Prostate gland (tissue), 2 donors: ENCODE measurements around the gene DOCK3. TPM values are rescaled to one million over a fixed set of nuclear protein-coding genes. Genes with fewer than 3 reads are reported as not detected.

Source experiments
- DNase-seq: peaks from one replicate; pipeline ENCODE4 v3.0.0-alpha.2; 2019; ENCODE audit warnings: low spot score
- H3K27ac ChIP-seq, 2 donors: fragments of 200-600 bp; sonication (generic); 2 replicates each; pipeline ENCODE4 v1.5.1; 2017 to 2019
- H3K27me3 ChIP-seq: fragments of 200-600 bp; sonication (generic); replicated peaks from 2 replicates; pipeline ENCODE4 v1.5.1; 2019; ENCODE audit not compliant: insufficient read depth
- H3K36me3 ChIP-seq, 2 donors: fragments of 200-600 bp; sonication (generic); 1 replicate in 1 of 2; 2 replicates in 1 of 2; pipeline versions ENCODE4 v1.5.1 to v1.8.1; 2017 to 2019
- H3K4me1 ChIP-seq: fragments of 200-600 bp; sonication (generic); replicated peaks from 2 replicates; pipeline ENCODE4 v1.5.1; 2019
- H3K4me3 ChIP-seq, 2 donors: fragments of 200-600 bp; sonication (generic); 2 replicates each; pipeline ENCODE4 v1.5.1; 2017 to 2019
- H3K9me3 ChIP-seq: fragments of 200-600 bp; sonication (generic); 2 replicates; pipeline ENCODE4 v1.5.1; 2017
- CTCF ChIP-seq, 4 experiments: fragments of 200-600 bp in 2 of 4; fragments of 450-650 bp in 2 of 4; sonication (generic) in 2 of 4; IDR thresholded peaks; 1 replicate in 3 of 4; 2 replicates in 1 of 4; pipeline ENCODE4 v1.5.1; 2016 to 2019; ENCODE audit warnings: antibody characterized with exemption in 4 of 4, mild to moderate bottlenecking in 2 of 4, moderate library complexity in 2 of 4
- POLR2A ChIP-seq: fragments of 450-650 bp; IDR thresholded peaks from one replicate; pipeline ENCODE4 v1.6.1; 2016; ENCODE audit warnings: antibody characterized with exemption, mild to moderate bottlenecking
- POLR2AphosphoS5 ChIP-seq: sonication (generic); formaldehyde crosslinking; IDR thresholded peaks from one replicate; pipeline ENCODE4 v1.6.1; 2017; ENCODE audit warnings: antibody characterized with exemption
- WGBS: methylation state at CpG from one replicate; pipeline ENCODE4 v1.1.5; 2018; 5-methylcytosine and 5-hydroxymethylcytosine counted together
- intact Hi-C: fragments of 100-400 bp; cut with DNase I; formaldehyde crosslinking; loops from one replicate; pipeline ENCODE4 v1.14.2; 2022
- total RNA-seq, 2 donors: library from RNA; depleted of rRNA; stranded (reverse); fragments of >200 nt; gene quantifications; one replicate each; pipeline ENCODE4 v1.1.0, GENCODE V29; 2016

Gene DOCK3
- total RNA-seq, 2 donors from 2014 or later, result 0.36 to 6.3 TPM

- TF ChIP-seq CTCF (IDR thresholded peaks at IDR 0.05) (no peak), POLR2A (no peak), POLR2AphosphoS5 (no peak)
- no peaks in the 10 kb centered on the region for H3K4me1 ChIP-seq
- H3K27me3 ChIP-seq, result no peaks in the 10 kb centered on the region
- no peak overlapping the region for H3K27ac ChIP-seq
- WGBS, result 97% methylated on average over 3 of the region's 3 CpGs
- intact Hi-C loops, result no loop called here
- DNase-seq, result no peak
- H3K9me3 ChIP-seq, result no peaks in the 10 kb centered on the region
- H3K4me3 ChIP-seq, result no peak overlapping the region
- no peaks in the 10 kb centered on the region for H3K36me3 ChIP-seq
These were observed 130.6 kb downstream of the DOCK3 start for GRCh38 chr3:50805321-50805720.

GRCh38 chr3:50806031-50806430 lies 131.3 kb downstream of the DOCK3 start:
- 92% methylated on average over 1 of the region's 1 CpG for WGBS
- no peak for DNase-seq

GRCh38 chr3:50806806-50807205 lies 132.1 kb downstream of the DOCK3 start:
- intact Hi-C loops, result no loop called here
- no peak overlapping the region for H3K27ac ChIP-seq
- no peaks in the 10 kb centered on the region for H3K9me3 ChIP-seq
- 39% methylated on average over 4 of the region's 4 CpGs for WGBS
- H3K36me3 ChIP-seq, result no peaks in the 10 kb centered on the region
- H3K27me3 ChIP-seq, result no peaks in the 10 kb centered on the region
- no peak for DNase-seq
- TF ChIP-seq POLR2A (no peak), POLR2AphosphoS5 (no peak), CTCF (IDR thresholded peaks at IDR 0.05) (no peak)
- no peak overlapping the region for H3K4me3 ChIP-seq
- no peaks in the 10 kb centered on the region for H3K4me1 ChIP-seq

More at GRCh38 chr3:50806031-50806430, 131.3 kb downstream of the DOCK3 start:
- H3K27me3 ChIP-seq, result no peaks in the 10 kb centered on the region
- no peak overlapping the region for H3K4me3 ChIP-seq
- H3K27ac ChIP-seq, result no peak overlapping the region
- no peak for TF ChIP-seq POLR2A
- no peak for TF ChIP-seq POLR2AphosphoS5
- TF ChIP-seq CTCF (IDR thresholded peaks at IDR 0.05), result no peak
- H3K9me3 ChIP-seq, result no peaks in the 10 kb centered on the region
- H3K36me3 ChIP-seq, result no peaks in the 10 kb centered on the region
- intact Hi-C loops, result no loop called here
- H3K4me1 ChIP-seq, result no peaks in the 10 kb centered on the region

- H3K27me3 ChIP-seq, result no peaks in the 10 kb centered on the region
- WGBS, result 42% methylated on average over 2 of the region's 2 CpGs
- intact Hi-C loops, result no loop called here
- H3K4me1 ChIP-seq, result no peaks in the 10 kb centered on the region
- H3K36me3 ChIP-seq, result no peaks in the 10 kb centered on the region
- H3K9me3 ChIP-seq, result no peaks in the 10 kb centered on the region
- H3K27ac ChIP-seq, result no peak overlapping the region
- DNase-seq, result no peak
- no peak overlapping the region for H3K4me3 ChIP-seq
- TF ChIP-seq POLR2A, result no peak
- no peak for TF ChIP-seq POLR2AphosphoS5
- TF ChIP-seq CTCF (IDR thresholded peaks at IDR 0.05), result no peak
These were observed 132.5 kb downstream of the DOCK3 start for GRCh38 chr3:50807266-50807665.

- Histone ChIP-seq H3K4me3 (no peak overlapping the region), H3K9me3 (no peaks in the 10 kb centered on the region), H3K4me1 (no peaks in the 10 kb centered on the region), H3K27ac (no peak overlapping the region), H3K36me3 (no peaks in the 10 kb centered on the region), H3K27me3 (no peaks in the 10 kb centered on the region)
- 90% methylated on average over 5 of the region's 5 CpGs for WGBS
- intact Hi-C loops, result no loop called here
- no peak for DNase-seq
- TF ChIP-seq CTCF (IDR thresholded peaks at IDR 0.05) (no peak), POLR2AphosphoS5 (no peak), POLR2A (no peak)
These were observed 137.2 kb downstream of the DOCK3 start for GRCh38 chr3:50811893-50812292.
